HG03565 (cell line): ENCODE data around the gene POLR3H.

ENCODE experiments used
- ATAC-seq: cut with Tn5 transposase; IDR thresholded peaks from one replicate; pipeline ENCODE4 v1.9.1; 2021; ENCODE audit warnings: mild to moderate bottlenecking, moderate library complexity; ENCODE audit not compliant: unreplicated experiment

POLR3H gene

DNA sequence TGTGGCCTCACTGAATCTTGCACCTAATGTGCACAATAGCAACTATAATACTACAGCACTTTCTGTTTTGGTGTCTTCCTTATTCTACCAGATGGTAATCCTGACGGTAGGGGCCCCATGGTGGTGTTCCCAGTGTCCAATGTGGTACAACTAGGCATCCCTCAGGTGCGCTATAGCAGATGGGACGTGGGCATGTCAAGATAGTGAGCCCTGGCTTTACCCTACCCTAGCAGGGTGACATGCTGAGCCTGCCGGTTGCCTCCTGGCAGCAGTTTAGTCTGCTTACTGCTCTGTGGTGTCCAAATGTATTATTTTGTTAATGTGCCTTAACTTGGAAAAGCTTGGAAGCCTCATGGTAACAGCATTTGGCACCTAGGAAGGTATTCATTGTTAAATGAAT lies 56.2 kb downstream of the POLR3H start:
- no peak for ATAC-seq

DNA sequence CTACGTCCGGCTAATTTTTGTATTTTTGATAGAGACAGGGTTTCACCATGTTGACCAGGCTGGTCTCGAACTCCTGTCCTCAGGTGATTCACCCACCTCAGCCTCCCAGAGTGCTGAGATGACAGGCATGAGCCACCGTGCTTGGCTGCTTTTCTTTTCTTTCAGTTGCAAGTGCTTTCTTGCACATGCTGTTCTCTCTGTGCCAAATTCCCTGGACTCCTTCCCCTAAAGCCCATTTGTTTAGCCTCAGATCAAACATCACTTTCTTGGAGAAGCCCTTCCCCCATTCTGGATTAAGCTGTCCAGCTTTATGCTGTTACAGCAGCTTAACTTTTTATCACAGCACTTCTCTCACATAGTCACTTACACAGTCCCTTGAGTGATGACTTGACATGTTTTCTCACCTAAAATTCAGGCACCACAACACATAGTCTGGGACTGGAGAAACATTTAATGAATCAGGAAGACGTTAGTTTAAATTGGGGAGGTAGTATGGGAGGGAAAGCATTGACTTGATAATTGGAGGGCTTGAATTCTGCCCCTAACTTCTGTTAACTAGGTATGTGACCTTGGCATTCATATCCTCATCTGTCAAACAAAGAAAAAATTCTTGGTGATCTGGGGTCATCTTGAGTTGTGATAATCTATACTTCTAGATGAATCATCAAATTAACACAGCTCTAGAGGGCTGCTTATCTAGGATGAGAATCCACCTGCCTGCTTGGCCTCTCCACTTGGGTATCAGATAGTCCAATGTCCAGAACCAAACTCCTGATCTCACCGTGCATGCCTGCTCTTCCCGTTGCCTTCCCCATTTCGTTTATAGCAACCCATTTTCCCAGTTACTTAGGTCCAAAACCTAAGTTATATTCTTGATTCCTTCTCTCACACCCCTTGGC lies 57.0 kb downstream of the POLR3H start:
- no peak for ATAC-seq

DNA sequence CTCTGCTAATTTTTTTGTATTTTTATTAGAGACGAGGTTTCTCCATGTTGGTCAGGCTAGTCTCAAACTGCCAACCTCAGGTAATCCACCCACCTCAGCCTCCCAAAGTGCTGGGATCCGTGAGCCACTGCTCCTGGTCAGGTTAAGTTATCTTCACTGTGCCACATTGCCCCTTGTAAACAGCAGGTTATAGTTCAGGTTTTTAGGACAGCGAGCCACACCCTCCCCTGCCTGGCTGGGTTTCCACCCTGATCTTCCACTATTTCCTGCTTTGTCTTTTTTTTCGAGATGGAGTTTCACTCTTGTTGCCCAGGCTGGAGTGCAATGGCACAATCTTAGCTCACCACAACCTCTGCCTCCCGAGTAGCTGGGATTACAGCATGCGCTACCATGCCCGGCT lies 59.2 kb downstream of the POLR3H start:
- no peak for ATAC-seq

- ATAC-seq = no peak
Observed at GRCh38 chr22:41482319-41482935, 61.8 kb downstream of the POLR3H start.

DNA sequence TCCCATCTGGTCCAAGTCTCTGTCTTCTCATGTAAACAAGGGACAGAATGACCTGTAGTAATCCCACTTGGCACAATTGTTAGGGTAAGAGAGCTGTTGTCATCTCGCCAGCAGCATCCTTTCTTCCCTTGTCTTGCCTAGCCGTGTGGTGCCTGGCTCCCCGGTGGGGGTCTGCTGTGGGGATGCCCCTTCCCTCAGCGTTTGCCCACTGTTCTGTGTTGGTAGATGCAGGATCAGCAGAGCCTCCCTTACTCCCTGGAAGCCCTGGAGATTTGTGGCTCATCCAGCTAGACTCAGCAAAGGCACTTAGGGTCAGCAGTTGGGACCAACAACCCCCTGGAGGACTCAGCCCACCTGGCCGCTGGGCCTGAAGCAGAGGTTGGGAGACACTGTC lies 62.3 kb downstream of the POLR3H start:
- ATAC-seq = no peak

DNA sequence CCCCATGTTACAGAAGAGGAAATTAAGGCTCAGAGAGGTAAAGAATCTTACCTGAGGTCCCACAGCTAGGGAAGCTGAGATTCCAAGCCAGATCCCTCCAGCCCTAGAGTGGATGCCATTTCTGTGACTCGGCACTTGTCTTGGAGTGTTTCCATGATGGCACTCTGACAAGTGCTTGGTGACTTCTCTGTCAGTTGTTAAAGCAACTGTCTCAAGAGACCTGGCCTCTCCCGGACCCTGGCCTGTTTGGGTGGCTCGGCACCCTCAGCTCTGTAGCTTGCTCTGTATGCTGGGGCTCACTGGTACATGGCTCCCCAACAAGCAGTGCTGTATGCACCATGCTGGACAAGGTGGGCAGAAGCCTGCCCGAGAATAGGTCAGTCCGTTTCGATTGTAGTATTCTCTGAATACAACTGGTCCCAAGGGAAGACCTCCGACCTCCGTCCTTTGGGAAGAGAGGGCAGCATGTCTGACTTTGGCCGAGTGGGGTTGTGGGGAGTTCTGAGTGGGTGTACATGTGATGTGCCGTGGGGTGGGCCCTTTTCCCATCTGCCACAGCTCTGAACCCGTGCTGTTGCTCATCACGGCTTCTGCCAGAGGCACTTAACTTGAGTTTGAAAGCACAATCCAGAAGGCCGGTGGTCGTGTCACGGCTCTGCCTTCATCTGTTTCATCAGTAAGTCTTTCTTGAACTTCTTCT lies 63.0 kb downstream of the POLR3H start:
- no peak for ATAC-seq

DNA sequence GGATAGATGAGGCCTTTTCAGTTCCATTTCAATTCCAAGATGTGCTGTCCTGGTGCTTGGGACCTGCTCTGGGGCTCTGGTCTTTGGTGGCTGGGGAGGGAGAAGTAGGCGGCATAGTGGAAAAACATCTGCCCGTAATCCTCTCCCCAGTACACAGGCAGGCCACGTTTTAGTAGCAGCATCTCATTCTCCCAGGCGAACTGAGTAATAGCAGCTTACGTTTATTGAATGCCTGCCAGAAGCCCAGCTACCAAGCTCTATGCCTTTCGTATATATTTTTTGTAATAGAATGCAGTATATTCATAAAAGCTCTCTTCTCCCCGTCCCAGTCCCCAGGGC lies 63.9 kb downstream of the POLR3H start:
- ATAC-seq = no peak

GRCh38 chr22:41479671-41480396 lies 64.4 kb downstream of the POLR3H start:
- no peak for ATAC-seq

DNA sequence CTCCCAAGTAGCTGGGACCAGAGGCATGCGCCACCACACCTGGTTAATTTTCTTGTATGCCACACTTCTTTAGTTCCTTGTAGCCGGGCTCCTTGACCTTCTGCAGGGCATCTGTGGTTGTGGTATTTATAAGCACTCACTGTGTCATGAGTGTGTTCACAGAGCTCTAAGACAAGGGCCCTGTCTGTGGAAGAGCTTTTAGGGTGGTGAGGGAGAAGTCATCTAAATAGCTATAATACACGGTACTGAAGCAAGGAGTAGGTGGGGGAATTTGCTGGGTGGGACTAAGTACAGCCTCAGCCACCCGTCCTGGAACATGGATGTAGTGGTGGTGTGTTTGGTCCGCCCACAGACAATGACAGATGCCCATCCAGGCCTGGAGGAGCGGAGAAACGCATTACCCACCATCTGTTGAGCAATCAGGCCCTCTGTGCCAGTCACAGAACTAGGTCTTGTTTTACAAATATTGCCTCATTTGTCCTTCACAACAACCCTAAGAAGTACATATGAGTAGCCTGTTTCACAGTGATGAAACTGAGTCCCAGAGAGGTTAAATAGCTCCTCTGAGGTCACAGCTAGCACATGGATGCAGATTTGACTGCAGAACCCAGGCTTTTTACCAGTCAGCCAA lies 65.3 kb downstream of the POLR3H start:
- ATAC-seq = no peak

DNA sequence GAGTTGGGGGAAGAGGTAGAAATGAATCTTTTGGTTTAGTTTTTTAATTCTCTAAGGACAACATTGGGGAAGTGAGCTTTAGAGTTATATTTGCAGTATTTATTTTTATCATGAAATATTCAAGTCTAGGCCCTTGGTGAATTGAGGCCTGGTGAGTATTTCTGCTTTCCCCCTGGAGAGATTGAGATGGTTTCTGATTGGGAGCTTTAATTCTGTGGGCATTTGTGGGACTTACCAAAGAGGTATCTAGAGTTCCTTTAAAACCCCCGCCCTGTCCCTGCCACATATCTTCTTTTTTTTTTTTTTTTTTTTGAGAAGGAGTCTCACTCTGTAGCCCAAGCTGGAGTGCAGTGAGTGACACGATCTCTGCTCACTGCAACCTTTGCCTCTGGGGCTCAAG lies 65.8 kb downstream of the POLR3H start:
- ATAC-seq = no peak
